B cell (primary cell): Measurements from ENCODE around the gene ZBTB37. TPM values are rescaled to one million over a fixed set of nuclear protein-coding genes. Genes with fewer than 3 reads are reported as not detected.

ENCODE experiments used
- ATAC-seq: fragments of 200-7000 bp; cut with Tn5 transposase; one replicate; pipeline ENCODE4 v1.10.0; 2021; ENCODE audit warnings: low read depth, mild to moderate bottlenecking, moderate number of reproducible peaks, moderate library complexity
- CTCF ChIA-PET: fragments of 350-600 bp; sonication (Branson Sonifier 250); formaldehyde crosslinking; loops from one replicate; lab custom pipeline; 2021; ENCODE audit warnings: antibody characterized with exemption, inconsistent platforms; lab: Charles Lee
- POLR2A ChIA-PET: fragments of 350-600 bp; sonication (Branson Sonifier 250); formaldehyde crosslinking; loops from one replicate; lab custom pipeline; 2021; ENCODE audit warnings: antibody characterized with exemption; lab: Charles Lee
- DNase-seq: peaks from one replicate; pipeline ENCODE4 v3.0.0; 2013
- H2AFZ ChIP-seq: 2 replicates; pipeline ENCODE4 v1.6.1; 2012; ENCODE audit warnings: mild to moderate bottlenecking, low read depth, low read length; ENCODE audit not compliant: insufficient read depth, poor library complexity, severe bottlenecking
- H3K27ac ChIP-seq, 2 donors: 1 replicate in 1 of 2; 2 replicates in 1 of 2; pipeline ENCODE4 v1.5.1; 2012 to 2013; ENCODE audit warnings: low read length in 2 of 2, mild to moderate bottlenecking in 2 of 2, moderate library complexity in 1 of 2
- H3K27me3 ChIP-seq, 4 experiments: fragments of 200-600 bp in 1 of 4; sonication (generic) in 1 of 4; replicated peaks in 1 of 4; 1 replicate in 2 of 4; 2 replicates in 2 of 4; pipeline versions ENCODE4 v1.6.1 to v1.7.0; 2013 to 2016; ENCODE audit warnings: low read length in 3 of 4, mild to moderate bottlenecking in 2 of 4, mixed read lengths in 1 of 4, moderate library complexity in 1 of 4; ENCODE audit not compliant: insufficient read depth in 4 of 4, control insufficient read depth in 3 of 4; ENCODE audit errors: control extremely low read depth in 1 of 4
- H3K36me3 ChIP-seq, 2 experiments: replicated peaks in 1 of 2; 1 replicate in 1 of 2; 2 replicates in 1 of 2; pipeline versions ENCODE4 v1.6.1 to v1.7.1; 2013; ENCODE audit warnings: low read length in 1 of 2; ENCODE audit not compliant: insufficient read depth in 2 of 2, control insufficient read depth in 1 of 2; ENCODE audit errors: control extremely low read depth in 1 of 2, extremely low read depth in 1 of 2
- H3K4me1 ChIP-seq, 2 donors: fragments of 200-600 bp in 1 of 2; sonication (generic) in 1 of 2; 1 replicate in 1 of 2; 2 replicates in 1 of 2; pipeline versions ENCODE4 v1.5.1 to v1.6.1; 2013 to 2017; ENCODE audit warnings: low read length in 2 of 2; ENCODE audit not compliant: control insufficient read depth in 2 of 2, insufficient read depth in 2 of 2
- H3K4me2 ChIP-seq: replicated peaks from 2 replicates; pipeline ENCODE3; 2012; ENCODE audit warnings: mild to moderate bottlenecking, low read depth, low read length; ENCODE audit not compliant: poor library complexity, severe bottlenecking
- H3K4me3 ChIP-seq, 5 experiments: fragments of 200-600 bp in 1 of 5; sonication (generic) in 1 of 5; 1 replicate in 3 of 5; 2 replicates in 2 of 5; pipeline versions ENCODE4 v1.5.1 to v1.7.0; 2011 to 2016; ENCODE audit warnings: low read length in 4 of 5, mild to moderate bottlenecking in 4 of 5, low read depth in 2 of 5, control low read depth in 1 of 5, moderate library complexity in 1 of 5; ENCODE audit not compliant: insufficient read depth in 1 of 5; ENCODE audit errors: control extremely low read depth in 1 of 5, extremely low read depth in 1 of 5
- H3K79me2 ChIP-seq: fragments of 200-600 bp; sonication (generic); one replicate; pipeline ENCODE4 v1.6.0; 2016; ENCODE audit warnings: low read length; ENCODE audit not compliant: control insufficient read depth, insufficient read depth
- H3K9ac ChIP-seq: fragments of 200-600 bp; sonication (generic); 2 replicates; pipeline ENCODE4 v1.6.1; 2017; ENCODE audit warnings: mild to moderate bottlenecking, low read length, moderate library complexity
- H3K9me3 ChIP-seq, 3 donors: one replicate each; pipeline versions ENCODE4 v1.6.1 to v1.7.1; 2013; ENCODE audit warnings: low read length in 2 of 3; ENCODE audit not compliant: control insufficient read depth in 2 of 3, insufficient read depth in 1 of 3; ENCODE audit errors: control extremely low read depth in 1 of 3
- H4K20me1 ChIP-seq: 2 replicates; pipeline ENCODE4 v1.6.0; 2012; ENCODE audit warnings: mild to moderate bottlenecking, low read length; ENCODE audit not compliant: insufficient read depth, control insufficient read depth, poor library complexity, severe bottlenecking
- H3K27ac Mint-ChIP-seq: one replicate; pipeline ENCODE4 v1.8.0; 2021; ENCODE audit warnings: mixed read lengths
- H3K27me3 Mint-ChIP-seq: one replicate; pipeline ENCODE4 v1.8.0; 2021; ENCODE audit warnings: mixed read lengths
- H3K4me1 Mint-ChIP-seq: one replicate; pipeline ENCODE4 v1.8.0; 2021; ENCODE audit warnings: mixed read lengths
- H3K4me3 Mint-ChIP-seq: one replicate; pipeline ENCODE4 v1.8.0; 2021; ENCODE audit warnings: mixed read lengths
- H3K9me3 Mint-ChIP-seq: one replicate; pipeline ENCODE4 v1.8.0; 2022; ENCODE audit warnings: mixed read lengths; ENCODE audit not compliant: insufficient read depth
- EZH2 ChIP-seq: IDR thresholded peaks from 2 replicates; pipeline ENCODE4 v1.6.1; 2012; ENCODE audit warnings: borderline replicate concordance, low read depth, mild to moderate bottlenecking, moderate library complexity, low read length; ENCODE audit not compliant: insufficient read depth, poor library complexity, severe bottlenecking
- WGBS: methylation state at CpG from one replicate; pipeline ENCODE4 v1.1.5; 2013; ENCODE audit warnings: missing lambda C conversion rate; ENCODE audit not compliant: insufficient coverage; 5-methylcytosine and 5-hydroxymethylcytosine counted together
- intact Hi-C: fragments of 100-400 bp; cut with micrococcal nuclease; formaldehyde crosslinking; loops from one replicate; pipeline ENCODE4 v1.10.0; 2022
- polyA plus RNA-seq: library from polyadenylated mRNA; depleted of rRNA; stranded (reverse); fragments of >200 nt; gene quantifications from 2 replicates; pipeline ENCODE4 v1.2.3, GENCODE V29; 2012
- total RNA-seq, 2 donors: library from RNA; stranded (reverse); fragments of 120-200 nt in 1 of 2; gene quantifications; 1 replicate in 1 of 2; 2 replicates in 1 of 2; pipeline versions ENCODE4 v1.2.3 to v1.2.4, GENCODE V29; 2013 to 2022
- TF ChIP-seq, protein P1 (sequence below): fragments of 200-600 bp; IDR thresholded peaks from one replicate; pipeline ENCODE4 v1.8.0; 2022; ENCODE audit warnings: antibody characterized with exemption, mild to moderate bottlenecking

ZBTB37 gene
- total and polyA plus RNA-seq, 2 donors (not counting 1 experiment from before 2014, with no cell fraction given), result 4.9 to 37.1 TPM

DNA sequence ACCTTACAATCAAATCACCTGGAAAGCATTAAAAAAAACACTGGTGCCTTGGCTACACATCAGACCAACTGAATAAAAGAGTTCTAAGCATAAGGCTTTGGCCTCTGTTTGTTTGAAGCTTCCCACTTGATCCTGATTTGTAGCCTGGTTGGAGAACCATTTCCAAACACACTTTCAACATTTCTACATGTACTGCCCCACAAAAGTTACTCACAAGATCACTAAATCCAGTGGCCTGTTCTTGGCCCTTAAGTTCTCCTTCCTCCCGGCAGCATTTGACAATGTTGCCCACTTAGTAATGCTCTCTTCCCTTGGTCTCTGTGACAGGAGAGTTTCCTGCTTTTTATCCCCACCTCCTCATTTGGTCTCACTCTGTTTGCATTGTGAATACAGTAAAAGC lies 12.2 kb upstream of the ZBTB37 start:
- intact Hi-C loops, result no loop called here
- H3K27me3 ChIP-seq, result no peaks in the 10 kb centered on the region
- H3K27ac Mint-ChIP-seq, result no peak overlapping the region
- H3K9me3 Mint-ChIP-seq, result no peaks in the 10 kb centered on the region
- no peaks in the 10 kb centered on the region for H3K79me2 ChIP-seq
- H3K36me3 ChIP-seq, result peaks cover 1 to 50% of the 10 kb centered on the region in 2 experiments
- TF ChIP-seq, protein P1, sequence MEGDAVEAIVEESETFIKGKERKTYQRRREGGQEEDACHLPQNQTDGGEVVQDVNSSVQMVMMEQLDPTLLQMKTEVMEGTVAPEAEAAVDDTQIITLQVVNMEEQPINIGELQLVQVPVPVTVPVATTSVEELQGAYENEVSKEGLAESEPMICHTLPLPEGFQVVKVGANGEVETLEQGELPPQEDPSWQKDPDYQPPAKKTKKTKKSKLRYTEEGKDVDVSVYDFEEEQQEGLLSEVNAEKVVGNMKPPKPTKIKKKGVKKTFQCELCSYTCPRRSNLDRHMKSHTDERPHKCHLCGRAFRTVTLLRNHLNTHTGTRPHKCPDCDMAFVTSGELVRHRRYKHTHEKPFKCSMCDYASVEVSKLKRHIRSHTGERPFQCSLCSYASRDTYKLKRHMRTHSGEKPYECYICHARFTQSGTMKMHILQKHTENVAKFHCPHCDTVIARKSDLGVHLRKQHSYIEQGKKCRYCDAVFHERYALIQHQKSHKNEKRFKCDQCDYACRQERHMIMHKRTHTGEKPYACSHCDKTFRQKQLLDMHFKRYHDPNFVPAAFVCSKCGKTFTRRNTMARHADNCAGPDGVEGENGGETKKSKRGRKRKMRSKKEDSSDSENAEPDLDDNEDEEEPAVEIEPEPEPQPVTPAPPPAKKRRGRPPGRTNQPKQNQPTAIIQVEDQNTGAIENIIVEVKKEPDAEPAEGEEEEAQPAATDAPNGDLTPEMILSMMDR, result no peak
- no peak for TF ChIP-seq EZH2
- H3K4me1 ChIP-seq, result no peaks in the 10 kb centered on the region
- no peaks in the 10 kb centered on the region for H3K27me3 Mint-ChIP-seq
- no peak overlapping the region for H3K4me3 Mint-ChIP-seq
- no peak overlapping the region for H3K4me2 ChIP-seq
- no peaks in the 10 kb centered on the region for H3K4me1 Mint-ChIP-seq
- ChIA-PET CTCF (no interaction called here), POLR2A (no interaction called here)
- H2AFZ ChIP-seq, result no peak overlapping the region
- WGBS, result 100% methylated on average over 1 of the region's 1 CpG
- H3K27ac ChIP-seq, result peak overlapping the region in 1 of 2 donors; percentile 4
- H3K9me3 ChIP-seq, result no peaks in the 10 kb centered on the region
- ATAC-seq (no peak), DNase-seq (no peak)
- no peak overlapping the region for H3K4me3 ChIP-seq
- no peak overlapping the region for H3K9ac ChIP-seq
- H4K20me1 ChIP-seq, result no peaks in the 10 kb centered on the region

- no peak for DNase-seq
- Mint-ChIP-seq H3K9me3 (no peaks in the 10 kb centered on the region), H3K27me3 (no peaks in the 10 kb centered on the region), H3K27ac (no peak overlapping the region), H3K4me1 (peaks cover under 1% of the 10 kb centered on the region), H3K4me3 (no peak overlapping the region)
- ChIA-PET CTCF (no interaction called here), POLR2A (no interaction called here)
- no peak overlapping the region for H3K9ac ChIP-seq
- H4K20me1 ChIP-seq, result no peaks in the 10 kb centered on the region
- intact Hi-C loops, result no loop called here
- no peak for ATAC-seq
- H3K9me3 ChIP-seq, result no peaks in the 10 kb centered on the region
- WGBS, result 100% methylated on average over 1 of the region's 2 CpGs
- H3K4me3 ChIP-seq, result no peak overlapping the region
- peaks cover 1 to 53% of the 10 kb centered on the region in 2 experiments for H3K36me3 ChIP-seq
- H3K27me3 ChIP-seq, result no peaks in the 10 kb centered on the region
- H3K79me2 ChIP-seq, result no peaks in the 10 kb centered on the region
- no peak overlapping the region for H2AFZ ChIP-seq
- no peak for TF ChIP-seq EZH2
- TF ChIP-seq, protein P1, result no peak
- no peak overlapping the region for H3K4me2 ChIP-seq
- no peaks in the 10 kb centered on the region for H3K4me1 ChIP-seq
- no peak overlapping the region for H3K27ac ChIP-seq
Measured at GRCh38 chr1:173856903-173857302, 11.3 kb upstream of the ZBTB37 start.
